ENCODE results near the gene SLC12A6. TPM values are rescaled to one million over a fixed set of nuclear protein-coding genes. Genes with fewer than 3 reads are reported as not detected.

Gene SLC12A6
- total RNA-seq, 1 donor from 2014 or later = 22.2 TPM

DNA sequence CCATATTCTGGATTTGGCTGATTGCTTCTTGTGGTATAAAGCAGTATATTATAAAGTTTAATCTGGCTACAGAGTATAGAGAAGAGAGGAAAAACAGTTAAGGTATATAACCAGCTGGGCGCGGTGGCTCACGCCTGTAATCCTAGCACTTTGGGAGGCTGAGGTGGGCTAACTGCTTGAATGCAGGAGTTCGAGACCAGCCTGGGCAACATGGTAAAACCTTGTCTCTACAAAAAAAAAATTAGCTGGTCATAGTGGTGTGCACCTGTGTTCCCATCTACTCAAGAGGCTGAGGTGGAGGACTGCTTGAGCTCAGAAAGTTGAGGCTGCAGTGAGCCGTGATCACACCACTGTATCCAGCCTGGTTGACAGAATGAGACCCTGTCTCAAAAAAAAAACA lies 7.3 kb downstream of the SLC12A6 start:
- no peak for DNase-seq (ENCODE audit: low read depth in 2 of 2)

- no peak for DNase-seq (ENCODE audit: low read depth in 2 of 2)
Observed at GRCh38 chr15:34329006-34329405, 8.6 kb downstream of the SLC12A6 start.

DNA sequence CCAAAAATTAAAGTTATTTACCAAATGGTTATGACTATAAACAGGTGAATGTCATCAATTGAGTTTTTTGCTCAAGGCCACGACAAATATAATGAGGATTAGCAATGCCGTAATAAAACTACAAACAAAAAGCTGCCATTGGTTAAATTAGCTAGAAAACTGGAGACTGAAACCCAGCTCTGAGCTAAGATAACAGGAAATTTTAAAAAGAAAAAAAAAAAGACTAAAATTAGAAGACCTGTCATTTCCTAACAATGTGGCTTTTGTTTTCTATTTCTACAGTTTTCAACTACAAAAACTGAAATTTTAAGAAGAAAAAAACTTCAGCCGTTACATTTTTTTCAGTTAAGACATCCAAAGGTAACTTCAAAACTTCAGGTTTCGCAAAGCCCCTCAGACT lies 9.7 kb downstream of the SLC12A6 start:
- peak in 1 of 2 donors; percentile 17 for DNase-seq (ENCODE audit: low read depth in 2 of 2)

GRCh38 chr15:34325368-34325767 lies 12.2 kb downstream of the SLC12A6 start:
- no peak for DNase-seq (ENCODE audit: low read depth in 2 of 2)

- no peak for DNase-seq (ENCODE audit: low read depth in 2 of 2)
Observed at GRCh38 chr15:34324933-34325332, 12.6 kb downstream of the SLC12A6 start.

- DNase-seq (ENCODE audit: low read depth in 2 of 2) = no peak
Observed at GRCh38 chr15:34323217-34323616, 14.4 kb downstream of the SLC12A6 start.

GRCh38 chr15:34318277-34319079 lies 19.1 kb downstream of the SLC12A6 start:
- peak; percentile 18 to 77 for DNase-seq (ENCODE audit: low read depth in 2 of 2)

DNA sequence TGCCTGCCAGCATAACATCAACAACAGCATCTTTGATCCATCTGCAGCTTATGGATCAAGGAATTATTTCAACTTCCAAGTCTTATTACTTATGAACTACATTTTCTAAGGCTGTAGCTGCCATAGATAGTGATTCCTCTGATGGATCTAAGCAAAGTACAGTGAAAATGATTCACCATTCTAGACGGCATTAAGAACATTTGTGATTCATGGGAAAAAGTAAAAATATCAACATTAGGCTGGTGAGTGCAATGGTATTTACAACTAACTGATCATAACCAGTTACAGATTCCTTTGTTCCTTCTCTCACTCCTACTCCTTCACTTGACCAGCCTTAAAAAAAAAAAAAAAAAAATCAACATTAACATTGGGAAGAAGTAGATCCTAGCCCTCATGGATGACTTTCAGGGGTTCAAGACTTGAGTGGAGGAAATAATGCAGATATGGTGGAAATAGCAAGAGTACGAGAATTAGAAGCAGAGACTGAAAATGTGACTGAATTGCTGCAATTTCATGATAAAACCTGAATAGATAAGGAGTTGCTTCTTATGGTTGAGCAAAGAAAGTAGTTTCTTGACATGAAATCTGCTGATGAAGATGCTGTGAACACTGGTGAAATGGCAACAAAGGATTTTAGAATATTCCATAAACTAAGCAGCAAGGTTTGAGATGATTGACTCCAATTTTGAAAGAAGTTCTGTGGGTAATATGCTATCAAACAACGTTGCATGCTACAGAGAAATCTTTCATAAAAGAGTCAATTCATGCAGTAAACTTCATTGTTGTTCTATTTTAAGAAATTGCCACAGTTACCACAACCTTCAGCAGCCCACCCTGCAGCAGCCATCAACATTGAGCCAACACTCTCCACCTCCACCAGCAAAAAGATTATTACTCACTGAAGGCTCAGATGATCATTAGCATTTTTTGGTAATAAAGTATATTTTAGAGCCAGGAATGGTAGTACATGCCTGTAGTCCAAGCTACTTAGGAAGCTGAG lies 22.8 kb downstream of the SLC12A6 start:
- DNase-seq (ENCODE audit: low read depth in 2 of 2) = no peak

DNA sequence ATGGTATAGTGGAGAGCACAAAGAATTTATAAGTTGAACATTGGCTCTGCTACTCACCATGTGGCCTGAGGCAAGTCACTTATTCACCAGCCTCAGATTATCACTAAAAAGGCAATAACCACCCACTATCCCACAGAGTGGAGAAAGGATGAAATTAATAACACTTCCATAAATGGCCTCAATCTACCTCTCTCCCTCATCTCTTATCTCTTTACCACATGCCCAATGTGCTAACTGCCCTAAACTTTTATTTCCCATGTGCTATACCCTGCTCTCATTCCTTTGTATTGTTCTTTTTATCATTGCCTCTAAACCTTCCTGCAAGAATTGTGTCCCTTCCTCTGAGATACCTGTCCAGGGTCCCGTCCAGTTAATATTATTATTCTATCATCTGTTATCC lies 26.0 kb downstream of the SLC12A6 start:
- DNase-seq (ENCODE audit: low read depth in 2 of 2) = no peak

- peak in 1 of 2 donors; percentile 6 for DNase-seq (ENCODE audit: low read depth in 2 of 2)
Observed at GRCh38 chr15:34304613-34305012, 33.0 kb downstream of the SLC12A6 start.

GRCh38 chr15:34301058-34301457 lies 36.5 kb downstream of the SLC12A6 start:
- DNase-seq (ENCODE audit: low read depth in 2 of 2) = no peak

GRCh38 chr15:34297059-34297458 lies 40.5 kb downstream of the SLC12A6 start:
- DNase-seq (ENCODE audit: low read depth in 2 of 2) = peak; percentile 34 to 48

DNA sequence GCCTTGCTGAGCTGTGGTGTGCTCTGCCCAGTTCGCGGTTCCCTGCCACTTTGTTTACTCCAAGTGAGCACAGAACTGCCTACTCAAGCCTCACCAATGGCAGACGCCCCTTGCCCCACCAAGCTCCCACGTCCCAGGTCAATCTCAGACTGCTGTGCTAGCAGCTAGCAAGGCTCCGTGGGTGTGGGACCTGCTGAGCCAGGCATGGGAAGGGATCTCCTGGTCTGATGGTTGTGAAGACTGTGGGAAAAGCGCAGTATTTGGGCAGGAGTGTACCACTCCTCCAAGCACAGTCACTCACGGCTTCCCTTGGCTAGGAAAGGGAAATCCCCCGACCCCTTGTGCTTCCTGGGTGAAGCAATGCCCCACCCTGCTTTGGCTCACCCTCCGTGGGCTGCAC lies 45.0 kb downstream of the SLC12A6 start:
- DNase-seq (ENCODE audit: low read depth in 2 of 2) = no peak

DNA sequence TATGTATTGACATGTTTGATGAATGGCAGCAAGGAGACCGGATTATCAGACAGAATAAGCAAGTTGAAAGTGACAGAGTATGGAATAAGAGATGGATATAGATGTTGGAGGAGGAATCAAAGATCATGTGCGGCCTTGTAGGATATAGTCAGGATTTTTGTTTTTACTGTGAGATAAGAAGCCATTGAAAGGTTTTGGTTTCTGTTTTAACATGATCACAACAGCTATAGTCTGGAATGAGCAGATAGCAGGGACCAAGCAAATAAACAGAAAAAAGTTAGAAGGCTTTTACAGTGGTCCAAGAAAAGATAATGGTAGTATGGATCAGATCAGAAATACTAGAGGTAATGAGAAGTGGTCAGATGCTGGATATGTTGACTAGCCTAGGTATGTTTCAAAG lies 52.6 kb downstream of the SLC12A6 start:
- no peak for DNase-seq (ENCODE audit: low read depth in 2 of 2)

- DNase-seq (ENCODE audit: low read depth in 2 of 2) = no peak
Observed at GRCh38 chr15:34282384-34282783, 55.2 kb downstream of the SLC12A6 start.

GRCh38 chr15:34280193-34280592 lies 57.4 kb downstream of the SLC12A6 start:
- DNase-seq (ENCODE audit: low read depth in 2 of 2) = no peak

DNA sequence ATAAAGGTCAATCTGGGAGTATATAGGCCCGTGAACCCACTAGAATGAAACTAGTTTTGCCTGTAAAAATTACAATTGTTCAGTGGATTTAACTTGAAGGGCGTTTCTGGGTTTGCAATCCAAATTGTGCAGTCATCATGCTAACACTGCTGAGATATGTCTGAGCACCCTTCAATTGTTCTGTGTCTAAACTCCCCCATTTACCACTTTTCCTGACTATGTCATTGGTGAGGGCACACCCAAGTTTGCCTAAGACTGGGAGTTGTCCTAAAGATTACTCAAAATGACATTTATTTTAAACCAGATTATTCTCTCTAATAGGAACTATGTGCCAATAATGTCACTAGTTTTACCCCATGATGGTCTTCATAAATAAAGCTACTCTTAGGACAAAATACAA lies 58.2 kb downstream of the SLC12A6 start:
- DNase-seq (ENCODE audit: low read depth in 2 of 2) = no peak

- no peak for DNase-seq (ENCODE audit: low read depth in 2 of 2)
Observed at GRCh38 chr15:34275721-34276120, 61.9 kb downstream of the SLC12A6 start.

- no peak for DNase-seq (ENCODE audit: low read depth in 2 of 2)
Observed at GRCh38 chr15:34275154-34275553, 62.4 kb downstream of the SLC12A6 start.

DNA sequence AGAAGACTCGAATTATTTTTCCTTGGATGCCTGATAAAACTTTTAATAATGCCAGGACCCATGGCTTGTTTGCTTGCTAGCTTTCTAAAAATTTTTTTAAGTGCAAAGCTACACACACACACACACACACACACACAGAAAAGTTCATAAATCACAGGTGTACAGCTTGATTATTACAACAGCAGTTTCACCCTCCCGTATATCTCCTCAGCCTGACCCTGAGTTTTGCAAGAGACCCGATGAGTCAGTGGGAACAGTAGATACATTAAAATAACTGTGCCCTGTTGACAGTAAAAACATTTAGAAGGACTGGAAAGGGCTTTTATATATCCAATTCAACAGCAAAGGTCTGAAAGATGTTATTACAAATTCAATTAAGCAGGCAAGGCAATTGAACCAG lies 66.1 kb downstream of the SLC12A6 start:
- peak in 1 of 2 donors; percentile 3 for DNase-seq (ENCODE audit: low read depth in 2 of 2)

- no peak for DNase-seq (ENCODE audit: low read depth in 2 of 2)
Observed at GRCh38 chr15:34266751-34267150, 70.8 kb downstream of the SLC12A6 start.

DNA sequence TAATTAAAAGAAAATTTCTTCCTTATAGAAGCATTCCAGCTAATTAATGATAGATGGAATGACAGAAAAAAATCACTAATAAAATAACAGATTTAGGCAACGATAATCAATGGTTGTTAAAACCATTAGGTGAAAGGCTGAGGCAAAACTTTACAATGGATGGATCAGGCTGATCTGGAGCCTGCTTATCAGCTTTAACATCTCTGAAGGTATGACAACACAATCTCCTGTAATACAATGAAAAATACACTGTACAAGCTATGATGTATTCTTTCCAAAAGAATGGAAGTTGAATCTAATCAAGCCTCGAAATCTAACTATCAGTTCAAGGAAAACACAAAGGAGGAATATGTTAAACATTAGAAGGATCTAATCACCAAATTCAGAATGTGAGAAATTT lies 73.5 kb downstream of the SLC12A6 start:
- DNase-seq (ENCODE audit: low read depth in 2 of 2) = no peak
